ENCODE data around the gene ITPR2.

Gene ITPR2

GRCh38 chr12:26566186-26566585 is 266.8 kb downstream of the ITPR2 start:
- no peak for DNase-seq (ENCODE audit: low read depth)

- no peak for DNase-seq (ENCODE audit: low read depth)
These were observed 268.6 kb downstream of the ITPR2 start for GRCh38 chr12:26564391-26564790.

GRCh38 chr12:26563552-26563951 is 269.4 kb downstream of the ITPR2 start:
- DNase-seq (ENCODE audit: low read depth) = no peak

GRCh38 chr12:26557326-26557725 is 275.7 kb downstream of the ITPR2 start:
- DNase-seq (ENCODE audit: low read depth) = no peak

- DNase-seq (ENCODE audit: low read depth) = no peak
These were observed 276.1 kb downstream of the ITPR2 start for GRCh38 chr12:26556916-26557315.

- no peak for DNase-seq (ENCODE audit: low read depth)
These were observed 277.9 kb downstream of the ITPR2 start for GRCh38 chr12:26555139-26555538.

- DNase-seq (ENCODE audit: low read depth) = no peak
These were observed 278.7 kb downstream of the ITPR2 start for GRCh38 chr12:26554332-26554731.

GRCh38 chr12:26551385-26551784 is 281.6 kb downstream of the ITPR2 start:
- DNase-seq (ENCODE audit: low read depth) = no peak

GRCh38 chr12:26548227-26548626 is 284.8 kb downstream of the ITPR2 start:
- no peak for DNase-seq (ENCODE audit: low read depth)

GRCh38 chr12:26546535-26547314 is 286.3 kb downstream of the ITPR2 start:
- no peak for DNase-seq (ENCODE audit: low read depth)

- no peak for DNase-seq (ENCODE audit: low read depth)
These were observed 293.9 kb downstream of the ITPR2 start for GRCh38 chr12:26539131-26539530.

GRCh38 chr12:26537651-26538050 is 295.3 kb downstream of the ITPR2 start:
- DNase-seq (ENCODE audit: low read depth) = no peak

GRCh38 chr12:26537126-26537525 is 295.9 kb downstream of the ITPR2 start:
- no peak for DNase-seq (ENCODE audit: low read depth)

- DNase-seq (ENCODE audit: low read depth) = no peak
These were observed 297.2 kb downstream of the ITPR2 start for GRCh38 chr12:26535826-26536225.

GRCh38 chr12:26534071-26534470 is 298.9 kb downstream of the ITPR2 start:
- DNase-seq (ENCODE audit: low read depth) = no peak

GRCh38 chr12:26533211-26533610 is 299.8 kb downstream of the ITPR2 start:
- no peak for DNase-seq (ENCODE audit: low read depth)

- no peak for DNase-seq (ENCODE audit: low read depth)
These were observed 302.5 kb downstream of the ITPR2 start for GRCh38 chr12:26530461-26530860.

GRCh38 chr12:26528943-26529342 is 304.1 kb downstream of the ITPR2 start:
- DNase-seq (ENCODE audit: low read depth) = no peak

- DNase-seq (ENCODE audit: low read depth) = no peak
These were observed 305.3 kb downstream of the ITPR2 start for GRCh38 chr12:26527682-26528081.

GRCh38 chr12:26524862-26525465 is 308.0 kb downstream of the ITPR2 start:
- DNase-seq (ENCODE audit: low read depth) = no peak

GRCh38 chr12:26523708-26524150 is 309.3 kb downstream of the ITPR2 start:
- DNase-seq (ENCODE audit: low read depth) = no peak

GRCh38 chr12:26520869-26521268 is 312.1 kb downstream of the ITPR2 start:
- DNase-seq (ENCODE audit: low read depth) = no peak

GRCh38 chr12:26520109-26520508 is 312.9 kb downstream of the ITPR2 start:
- no peak for DNase-seq (ENCODE audit: low read depth)

GRCh38 chr12:26519462-26519861 is 313.5 kb downstream of the ITPR2 start:
- no peak for DNase-seq (ENCODE audit: low read depth)
